GM12878 (cell line): ENCODE data around the gene NFYB. TPM values are rescaled to one million over a fixed set of nuclear protein-coding genes. Genes with fewer than 3 reads are reported as not detected.

ENCODE experiments used
- ATAC-seq: fragments of 200-7000 bp; cut with Tn5 transposase; 3 replicates; pipeline ENCODE4 v1.9.1; 2020; ENCODE audit warnings: mild to moderate bottlenecking, moderate library complexity
- BruUV-seq: library from RNA; stranded (reverse); fragments of 400-500 nt; replicated peaks from 2 replicates; lab custom pipeline; 2021; lab: Mats Ljungman, UMichigan
- CTCF ChIA-PET: fragments of 300-600 bp; sonication (Branson Sonifier 250); formaldehyde crosslinking; extraction: SDS; loops from one replicate; lab custom pipeline; 2021; ENCODE audit warnings: inconsistent platforms; lab: Yijun Ruan, JAX
- POLR2A ChIA-PET: fragments of 350-600 bp; formaldehyde crosslinking; extraction: SDS; loops from one replicate; lab custom pipeline; 2021; ENCODE audit warnings: inconsistent platforms; lab: Charles Lee
- RAD21 ChIA-PET: fragments of 300-600 bp; sonication (Branson Sonifier 250); formaldehyde crosslinking; loops from one replicate; lab custom pipeline; 2023; ENCODE audit warnings: antibody characterized with exemption; ENCODE audit not compliant: unreplicated experiment; lab: Charles Lee
- SMC1A ChIA-PET: fragments of 300-600 bp; sonication (Branson Sonifier 250); formaldehyde crosslinking; loops from one replicate; lab custom pipeline; 2023; ENCODE audit not compliant: unreplicated experiment, uncharacterized antibody; lab: Charles Lee
- DNase-seq: peaks from one replicate; pipeline ENCODE4 v3.0.0-alpha.2; 2011; ENCODE audit warnings: low read depth, low spot score
- FAIRE-seq: peaks from 3 replicates; lab custom pipeline; 2011; peaks lifted over from hg19 to GRCh38; lab: Jason Lieb, UNC
- H2AFZ ChIP-seq: 2 replicates; pipeline ENCODE4 v1.6.0; 2011; ENCODE audit warnings: low read depth, low read length, control low read depth; ENCODE audit not compliant: control insufficient read depth
- H3K27ac ChIP-seq: 2 replicates; pipeline ENCODE4 v1.5.1; 2011; ENCODE audit warnings: control low read depth; ENCODE audit not compliant: control insufficient read depth, insufficient read depth
- H3K27me3 ChIP-seq, 2 experiments: replicated peaks in 1 of 2; 2 replicates each; pipeline versions ENCODE4 v1.6.0 to v1.6.1; 2011; ENCODE audit warnings: low read length in 1 of 2; ENCODE audit not compliant: control insufficient read depth in 2 of 2, insufficient read depth in 2 of 2
- H3K36me3 ChIP-seq, 2 experiments: 2 replicates each; pipeline ENCODE4 v1.5.1; 2011; ENCODE audit warnings: low read length in 1 of 2; ENCODE audit not compliant: control insufficient read depth in 2 of 2, insufficient read depth in 2 of 2
- H3K4me1 ChIP-seq: 2 replicates; pipeline ENCODE4 v1.6.1; 2011; ENCODE audit warnings: mild to moderate bottlenecking, low read length, moderate library complexity, mixed read lengths; ENCODE audit not compliant: control insufficient read depth, insufficient read depth
- H3K4me2 ChIP-seq: 2 replicates; pipeline ENCODE4 v1.6.0; 2011; ENCODE audit warnings: control low read depth; ENCODE audit not compliant: control insufficient read depth, insufficient read depth
- H3K4me3 ChIP-seq: fragments of 200-600 bp; sonication (generic); 2 replicates; pipeline ENCODE4 v1.5.1; 2016
- H3K79me2 ChIP-seq: 2 replicates; pipeline ENCODE4 v1.6.0; 2011; ENCODE audit warnings: low read length; ENCODE audit not compliant: control insufficient read depth, insufficient read depth
- H3K9ac ChIP-seq: 2 replicates; pipeline ENCODE4 v1.8.0; 2011; ENCODE audit warnings: low read length, control low read depth, mixed read lengths; ENCODE audit not compliant: control insufficient read depth, insufficient read depth
- H3K9me3 ChIP-seq: replicated peaks from 3 replicates; pipeline ENCODE4 v1.5.1; 2011; ENCODE audit warnings: mild to moderate bottlenecking, low read length; ENCODE audit not compliant: control insufficient read depth, insufficient read depth
- H4K20me1 ChIP-seq: 2 replicates; pipeline ENCODE4 v1.6.0; 2011; ENCODE audit not compliant: control insufficient read depth, insufficient read depth
- BMI1 ChIP-seq: fragments of 450-650 bp; IDR thresholded peaks from 2 replicates; pipeline ENCODE4 v1.6.1; 2016; ENCODE audit warnings: mild to moderate bottlenecking, moderate library complexity, borderline replicate concordance
- CHD1 ChIP-seq: IDR thresholded peaks from 2 replicates; pipeline ENCODE4 v1.6.1; 2012; ENCODE audit warnings: low read depth, low read length, improper control_type of control experiment
- EZH2 ChIP-seq: IDR thresholded peaks from 2 replicates; pipeline ENCODE4 v1.6.1; 2012; ENCODE audit warnings: low read depth, mild to moderate bottlenecking, control low read depth, inconsistent platforms, low read length, borderline replicate concordance; ENCODE audit not compliant: control insufficient read depth
- FOXK2 ChIP-seq: fragments of 450-650 bp; IDR thresholded peaks from 2 replicates; pipeline ENCODE4 v1.6.1; 2017; ENCODE audit warnings: mild to moderate bottlenecking, moderate library complexity
- HDAC6 ChIP-seq: fragments of 200-600 bp; sonication (generic); IDR thresholded peaks from one replicate; pipeline ENCODE4 v1.8.0; 2017; ENCODE audit warnings: antibody characterized with exemption; ENCODE audit not compliant: unreplicated experiment
- MLLT1 ChIP-seq: fragments of 450-650 bp; IDR thresholded peaks from 2 replicates; pipeline ENCODE4 v1.6.1; 2016; ENCODE audit warnings: mild to moderate bottlenecking
- NFYB ChIP-seq: IDR thresholded peaks from 2 replicates; pipeline ENCODE4 v1.6.1; 2011; ENCODE audit warnings: low read depth, mild to moderate bottlenecking, low read length, improper control_type of control experiment, moderate library complexity; ENCODE audit not compliant: insufficient read depth
- NRF1 ChIP-seq: conservative IDR thresholded peaks from 2 replicates; pipeline ENCODE4 v1.6.1; 2011; ENCODE audit warnings: mild to moderate bottlenecking, low read depth, low read length, improper control_type of control experiment
- POLR2A ChIP-seq: IDR thresholded peaks from 2 replicates; pipeline ENCODE4 v1.6.1; 2011; ENCODE audit warnings: low read depth, mild to moderate bottlenecking, low read length
- SMAD5 ChIP-seq: IDR thresholded peaks from 2 replicates; pipeline ENCODE4 v1.6.1; 2016; ENCODE audit warnings: antibody characterized with exemption, low read depth
- SMC3 ChIP-seq: IDR thresholded peaks from 2 replicates; pipeline ENCODE4 v1.6.1; 2011; ENCODE audit warnings: low read length, improper control_type of control experiment, borderline replicate concordance
- SUPT20H ChIP-seq: IDR thresholded peaks from 2 replicates; pipeline ENCODE4 v1.6.1; 2011; ENCODE audit warnings: low read depth, mild to moderate bottlenecking, low read length, moderate library complexity, borderline replicate concordance; ENCODE audit not compliant: control insufficient read depth
- YBX1 ChIP-seq: fragments of 450-650 bp; IDR thresholded peaks from 2 replicates; pipeline ENCODE4 v1.6.1; 2016; ENCODE audit warnings: antibody characterized with exemption
- WGBS: methylation state at CpG from one replicate; pipeline ENCODE4 v1.1.6; 2016; ENCODE audit warnings: low lambda C conversion rate; ENCODE audit not compliant: insufficient replicate concordance, insufficient coverage; ENCODE audit errors: missing lambda C conversion rate; 5-methylcytosine and 5-hydroxymethylcytosine counted together
- in situ Hi-C: fragments of 300-500 bp; cut with MboI; formaldehyde crosslinking; loops from 9 replicates; pipeline ENCODE4 v1.14.3; 2018; ENCODE audit warnings: mixed read lengths
- intact Hi-C: fragments of 100-400 bp; cut with micrococcal nuclease; formaldehyde crosslinking; loops from one replicate; pipeline ENCODE4 v1.14.2; 2022; ENCODE audit not compliant: unreplicated experiment
- polyA plus RNA-seq, 11 experiments: library from polyadenylated mRNA; depleted of rRNA in 4 of 11; unstranded in 6 of 11; stranded (reverse) in 5 of 11; fragments of >200 nt; fragmentation: Nextera tagmentation in 4 of 11; fragmentation: Illumina TruSeq in 1 of 11; extraction: Ambion mirVana in 4 of 11; extraction: Trizol in 1 of 11; gene quantifications; 1 replicate in 1 of 11; 2 replicates in 10 of 11; pipeline versions ENCODE4 v1.2.1 to v1.2.3, GENCODE V29; 2011 to 2016; ENCODE audit warnings: inconsistent platforms in 2 of 11, missing spikeins in 2 of 11, low read depth in 1 of 11
- total RNA-seq, 4 experiments: library from RNA; depleted of rRNA in 3 of 4; stranded (reverse); fragments of >200 nt in 3 of 4; fragmentation: Illumina TruSeq in 1 of 4; extraction: Trizol in 1 of 4; gene quantifications; 2 replicates each; pipeline versions ENCODE4 v1.2.1 to v1.2.3, GENCODE V29; 2013 to 2021
- TF ChIP-seq, protein P1 (sequence below): IDR thresholded peaks from 2 replicates; pipeline ENCODE4 v1.6.1; 2011; ENCODE audit warnings: borderline replicate concordance, low read depth, mild to moderate bottlenecking, moderate library complexity, mixed read lengths, low read length; ENCODE audit not compliant: insufficient read depth; ENCODE audit errors: extremely low read length
- TF ChIP-seq, protein P2 (sequence below): fragments of 450-650 bp; IDR thresholded peaks from 2 replicates; pipeline ENCODE4 v1.6.1; 2016; ENCODE audit warnings: mild to moderate bottlenecking, moderate library complexity, borderline replicate concordance
- TF ChIP-seq, protein P3 (sequence below): fragments of 450-650 bp; IDR thresholded peaks from 2 replicates; pipeline ENCODE4 v1.6.1; 2017; ENCODE audit warnings: mild to moderate bottlenecking, low read depth, inconsistent platforms; ENCODE audit not compliant: poor library complexity, severe bottlenecking

Gene NFYB
- total and polyA plus RNA-seq, 10 of the 15 experiments (the other 5 are each of a cell fraction or from before 2014, with no cell fraction given): 13.8 to 42.3 (median 28.2) TPM

GRCh38 chr12:104133866-104134265 is 4.1 kb downstream of the NFYB start:
- H3K9me3 ChIP-seq: no peaks in the 10 kb centered on the region
- H3K36me3 ChIP-seq: peaks cover 0 to 9% of the 10 kb centered on the region in 2 experiments; a peak in 2 of 4 replicates
- CTCF ChIA-PET: interaction anchor here (1.0 to 3.1 kb wide), 2 partner anchors 24 to 252 kb away, joined by 3 to 17 read pairs; no protein-coding TSS in a partner anchor
- RAD21 ChIA-PET: no interaction called here
- DNase-seq (no peak), ATAC-seq (no peak), FAIRE-seq (no peak)
- H3K9ac ChIP-seq: no peak overlapping the region
- POLR2A ChIA-PET: interaction anchor here (0.6 kb wide), 1 partner anchor 144 kb away, joined by 3 read pairs; no protein-coding TSS in a partner anchor
- BruUV-seq: no TSS peak
- no peaks in the 10 kb centered on the region for H4K20me1 ChIP-seq
- no peak overlapping the region for H3K4me3 ChIP-seq
- no peak overlapping the region for H3K27ac ChIP-seq
- intact Hi-C loops: loop anchor here (5.0 kb wide), 1 partner anchor 153 kb away; no protein-coding TSS in a partner anchor
- in situ Hi-C loops: no loop called here
- SMC1A ChIA-PET: interaction anchor here (0.9 to 2.1 kb wide), 3 partner anchors 9 to 25 kb away, joined by 3 to 8 read pairs (median 4); no protein-coding TSS in a partner anchor
- H2AFZ ChIP-seq: no peak overlapping the region
- no peaks in the 10 kb centered on the region for H3K27me3 ChIP-seq
- H3K4me1 ChIP-seq: peaks cover 6% of the 10 kb centered on the region; the same call in 1 of the 2 replicates
- H3K79me2 ChIP-seq: peaks cover 27% of the 10 kb centered on the region
- H3K4me2 ChIP-seq: peak overlapping the region; percentile 7; the same call in 1 of the 2 replicates
- 100% methylated on average over 1 of the region's 1 CpG for WGBS
- TF ChIP-seq, protein P1, sequence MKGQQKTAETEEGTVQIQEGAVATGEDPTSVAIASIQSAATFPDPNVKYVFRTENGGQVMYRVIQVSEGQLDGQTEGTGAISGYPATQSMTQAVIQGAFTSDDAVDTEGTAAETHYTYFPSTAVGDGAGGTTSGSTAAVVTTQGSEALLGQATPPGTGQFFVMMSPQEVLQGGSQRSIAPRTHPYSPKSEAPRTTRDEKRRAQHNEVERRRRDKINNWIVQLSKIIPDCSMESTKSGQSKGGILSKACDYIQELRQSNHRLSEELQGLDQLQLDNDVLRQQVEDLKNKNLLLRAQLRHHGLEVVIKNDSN: no peak
- TF ChIP-seq NFYB (no peak), FOXK2 (no peak), BMI1 (no peak), SMAD5 (no peak), EZH2 (no peak), SUPT20H (no peak), NRF1 (no peak), HDAC6 (no peak), POLR2A (no peak), CHD1 (no peak), SMC3 (no peak), YBX1 (no peak), MLLT1 (no peak)
- TF ChIP-seq, protein P2, sequence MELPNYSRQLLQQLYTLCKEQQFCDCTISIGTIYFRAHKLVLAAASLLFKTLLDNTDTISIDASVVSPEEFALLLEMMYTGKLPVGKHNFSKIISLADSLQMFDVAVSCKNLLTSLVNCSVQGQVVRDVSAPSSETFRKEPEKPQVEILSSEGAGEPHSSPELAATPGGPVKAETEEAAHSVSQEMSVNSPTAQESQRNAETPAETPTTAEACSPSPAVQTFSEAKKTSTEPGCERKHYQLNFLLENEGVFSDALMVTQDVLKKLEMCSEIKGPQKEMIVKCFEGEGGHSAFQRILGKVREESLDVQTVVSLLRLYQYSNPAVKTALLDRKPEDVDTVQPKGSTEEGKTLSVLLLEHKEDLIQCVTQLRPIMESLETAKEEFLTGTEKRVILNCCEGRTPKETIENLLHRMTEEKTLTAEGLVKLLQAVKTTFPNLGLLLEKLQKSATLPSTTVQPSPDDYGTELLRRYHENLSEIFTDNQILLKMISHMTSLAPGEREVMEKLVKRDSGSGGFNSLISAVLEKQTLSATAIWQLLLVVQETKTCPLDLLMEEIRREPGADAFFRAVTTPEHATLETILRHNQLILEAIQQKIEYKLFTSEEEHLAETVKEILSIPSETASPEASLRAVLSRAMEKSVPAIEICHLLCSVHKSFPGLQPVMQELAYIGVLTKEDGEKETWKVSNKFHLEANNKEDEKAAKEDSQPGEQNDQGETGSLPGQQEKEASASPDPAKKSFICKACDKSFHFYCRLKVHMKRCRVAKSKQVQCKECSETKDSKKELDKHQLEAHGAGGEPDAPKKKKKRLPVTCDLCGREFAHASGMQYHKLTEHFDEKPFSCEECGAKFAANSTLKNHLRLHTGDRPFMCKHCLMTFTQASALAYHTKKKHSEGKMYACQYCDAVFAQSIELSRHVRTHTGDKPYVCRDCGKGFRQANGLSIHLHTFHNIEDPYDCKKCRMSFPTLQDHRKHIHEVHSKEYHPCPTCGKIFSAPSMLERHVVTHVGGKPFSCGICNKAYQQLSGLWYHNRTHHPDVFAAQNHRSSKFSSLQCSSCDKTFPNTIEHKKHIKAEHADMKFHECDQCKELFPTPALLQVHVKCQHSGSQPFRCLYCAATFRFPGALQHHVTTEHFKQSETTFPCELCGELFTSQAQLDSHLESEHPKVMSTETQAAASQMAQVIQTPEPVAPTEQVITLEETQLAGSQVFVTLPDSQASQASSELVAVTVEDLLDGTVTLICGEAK: no peak
- TF ChIP-seq, protein P3, sequence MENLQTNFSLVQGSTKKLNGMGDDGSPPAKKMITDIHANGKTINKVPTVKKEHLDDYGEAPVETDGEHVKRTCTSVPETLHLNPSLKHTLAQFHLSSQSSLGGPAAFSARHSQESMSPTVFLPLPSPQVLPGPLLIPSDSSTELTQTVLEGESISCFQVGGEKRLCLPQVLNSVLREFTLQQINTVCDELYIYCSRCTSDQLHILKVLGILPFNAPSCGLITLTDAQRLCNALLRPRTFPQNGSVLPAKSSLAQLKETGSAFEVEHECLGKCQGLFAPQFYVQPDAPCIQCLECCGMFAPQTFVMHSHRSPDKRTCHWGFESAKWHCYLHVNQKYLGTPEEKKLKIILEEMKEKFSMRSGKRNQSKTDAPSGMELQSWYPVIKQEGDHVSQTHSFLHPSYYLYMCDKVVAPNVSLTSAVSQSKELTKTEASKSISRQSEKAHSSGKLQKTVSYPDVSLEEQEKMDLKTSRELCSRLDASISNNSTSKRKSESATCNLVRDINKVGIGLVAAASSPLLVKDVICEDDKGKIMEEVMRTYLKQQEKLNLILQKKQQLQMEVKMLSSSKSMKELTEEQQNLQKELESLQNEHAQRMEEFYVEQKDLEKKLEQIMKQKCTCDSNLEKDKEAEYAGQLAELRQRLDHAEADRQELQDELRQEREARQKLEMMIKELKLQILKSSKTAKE: no peak
